Body of pancreas (tissue), 4 donors: ENCODE results near the gene NSL1. TPM values are rescaled to one million over a fixed set of nuclear protein-coding genes. Genes with fewer than 3 reads are reported as not detected.
"Not testable (repeated sequence)": the region's sequence is repeated elsewhere in the genome, so short reads cannot be mapped to it uniquely, and the experiment has no call there.

ENCODE experiments used
- ATAC-seq: fragments of 150-250 bp; one replicate; pipeline ENCODE4 v1.9.1; 2016
- DNase-seq, 4 donors: peaks; one replicate each; pipeline ENCODE4 v3.0.0-alpha.2; 2019
- H3K27ac ChIP-seq, 4 donors: fragments of 200-600 bp; sonication (generic); 1 replicate in 3 of 4; 2 replicates in 1 of 4; pipeline versions ENCODE4 v1.5.1 to v1.6.1; 2016 to 2019; ENCODE audit warnings: mild to moderate bottlenecking in 1 of 4, mixed read lengths in 1 of 4, moderate library complexity in 1 of 4
- H3K27me3 ChIP-seq, 2 donors: fragments of 200-600 bp; sonication (generic); one replicate each; pipeline ENCODE4 v1.6.0; 2016; ENCODE audit warnings: mild to moderate bottlenecking in 1 of 2
- H3K36me3 ChIP-seq, 2 donors: fragments of 200-600 bp; sonication (generic); replicated peaks in 1 of 2; 2 replicates each; pipeline ENCODE4 v1.5.1; 2016; ENCODE audit warnings: low read depth in 2 of 2; ENCODE audit not compliant: insufficient read depth in 1 of 2
- H3K4me1 ChIP-seq: fragments of 200-600 bp; sonication (generic); one replicate; pipeline ENCODE4 v1.6.0; 2016
- H3K4me3 ChIP-seq, 2 donors: fragments of 200-600 bp; sonication (generic); 1 replicate in 1 of 2; 2 replicates in 1 of 2; pipeline ENCODE4 v1.5.1; 2016 to 2019
- H3K9me3 ChIP-seq, 3 donors: fragments of 200-600 bp; sonication (generic); 1 replicate in 2 of 3; 2 replicates in 1 of 3; pipeline ENCODE4 v1.5.1; 2016
- POLR2A ChIP-seq, 3 donors: fragments of 450-650 bp; IDR thresholded peaks; one replicate each; pipeline ENCODE4 v1.6.1; 2016; ENCODE audit warnings: antibody characterized with exemption in 3 of 3, mild to moderate bottlenecking in 2 of 3
- WGBS, 2 donors: methylation state at CpG; one replicate each; pipeline ENCODE4 v1.1.5; 2017; 5-methylcytosine and 5-hydroxymethylcytosine counted together
- intact Hi-C: fragments of 100-400 bp; cut with DNase I; formaldehyde crosslinking; loops from one replicate; pipeline ENCODE4 v1.15.1; 2023
- total RNA-seq, 2 donors: library from RNA; depleted of rRNA; stranded (reverse); fragments of >200 nt; gene quantifications; one replicate each; pipeline ENCODE4 v1.1.0, GENCODE V29; 2016
- TF ChIP-seq, protein P1 (sequence below), 7 experiments: fragments of 450-650 bp in 4 of 7; fragments of 200-600 bp in 3 of 7; sonication (generic) in 3 of 7; IDR thresholded peaks; one replicate each; pipeline ENCODE4 v1.5.1; 2016 to 2019; ENCODE audit warnings: antibody characterized with exemption in 7 of 7

The NSL1 gene
- total RNA-seq, 2 donors from 2014 or later, result 13.8 to 35.8 TPM

GRCh38 chr1:212774584-212774983 lies 17.0 kb downstream of the NSL1 start:
- no peak overlapping the region for H3K4me3 ChIP-seq
- H3K27me3 ChIP-seq, result no peaks in the 10 kb centered on the region
- no peaks in the 10 kb centered on the region for H3K4me1 ChIP-seq
- WGBS, 2 donors, result 76 to 87% methylated on average over 2 of the region's 2 CpGs
- H3K36me3 ChIP-seq, result no peaks in the 10 kb centered on the region
- no peak overlapping the region for H3K27ac ChIP-seq
- peaks cover 0 to 4% (median 0%) of the 10 kb centered on the region in 3 donors for H3K9me3 ChIP-seq
- no peak for ATAC-seq
- intact Hi-C loops, result no loop called here
- peak in 1 of 4 donors; percentile 10 for DNase-seq
- TF ChIP-seq POLR2A (IDR thresholded peaks at IDR 0.05), result no peak
- TF ChIP-seq, protein P1, sequence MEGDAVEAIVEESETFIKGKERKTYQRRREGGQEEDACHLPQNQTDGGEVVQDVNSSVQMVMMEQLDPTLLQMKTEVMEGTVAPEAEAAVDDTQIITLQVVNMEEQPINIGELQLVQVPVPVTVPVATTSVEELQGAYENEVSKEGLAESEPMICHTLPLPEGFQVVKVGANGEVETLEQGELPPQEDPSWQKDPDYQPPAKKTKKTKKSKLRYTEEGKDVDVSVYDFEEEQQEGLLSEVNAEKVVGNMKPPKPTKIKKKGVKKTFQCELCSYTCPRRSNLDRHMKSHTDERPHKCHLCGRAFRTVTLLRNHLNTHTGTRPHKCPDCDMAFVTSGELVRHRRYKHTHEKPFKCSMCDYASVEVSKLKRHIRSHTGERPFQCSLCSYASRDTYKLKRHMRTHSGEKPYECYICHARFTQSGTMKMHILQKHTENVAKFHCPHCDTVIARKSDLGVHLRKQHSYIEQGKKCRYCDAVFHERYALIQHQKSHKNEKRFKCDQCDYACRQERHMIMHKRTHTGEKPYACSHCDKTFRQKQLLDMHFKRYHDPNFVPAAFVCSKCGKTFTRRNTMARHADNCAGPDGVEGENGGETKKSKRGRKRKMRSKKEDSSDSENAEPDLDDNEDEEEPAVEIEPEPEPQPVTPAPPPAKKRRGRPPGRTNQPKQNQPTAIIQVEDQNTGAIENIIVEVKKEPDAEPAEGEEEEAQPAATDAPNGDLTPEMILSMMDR (IDR thresholded peaks at IDR 0.05), result no peak

GRCh38 chr1:212773011-212773410 lies 18.6 kb downstream of the NSL1 start:
- no peaks in the 10 kb centered on the region for H3K4me1 ChIP-seq
- H3K36me3 ChIP-seq, result no peaks in the 10 kb centered on the region
- no peaks in the 10 kb centered on the region for H3K27me3 ChIP-seq
- WGBS, 2 donors, result 94 to 96% methylated on average over 2 of the region's 2 CpGs
- no peak overlapping the region for H3K27ac ChIP-seq
- TF ChIP-seq POLR2A (IDR thresholded peaks at IDR 0.05), result no peak
- TF ChIP-seq, protein P1 (IDR thresholded peaks at IDR 0.05), result no peak
- H3K4me3 ChIP-seq, result no peak overlapping the region
- DNase-seq, result no peak
- intact Hi-C loops, result no loop called here
- H3K9me3 ChIP-seq, result peaks cover 0 to 13% (median 0%) of the 10 kb centered on the region in 3 donors
- no peak for ATAC-seq

DNA sequence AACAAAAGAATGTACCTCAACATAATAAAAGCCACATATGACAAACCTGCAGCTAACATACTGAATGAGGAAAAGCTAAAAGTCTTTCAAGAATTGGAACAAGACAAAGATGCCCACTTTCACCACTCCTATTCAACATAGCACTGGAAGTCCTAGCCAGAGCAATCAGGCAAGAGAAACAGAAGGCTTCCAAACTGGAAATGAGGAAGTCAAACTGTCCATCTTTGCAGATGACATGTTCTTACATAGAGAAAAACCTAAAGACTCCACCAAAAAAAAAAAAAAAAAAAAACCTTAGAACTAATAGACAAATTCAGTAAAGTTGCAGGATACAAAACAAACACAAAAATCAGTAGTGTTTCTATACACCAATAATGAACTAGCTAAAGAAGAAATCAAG lies 20.2 kb downstream of the NSL1 start:
- Histone ChIP-seq H3K9me3 (peaks cover 0 to 13% (median 0%) of the 10 kb centered on the region in 3 donors), H3K27me3 (no peaks in the 10 kb centered on the region), H3K36me3 (no peaks in the 10 kb centered on the region), H3K4me1 (no peaks in the 10 kb centered on the region), H3K4me3 (no peak overlapping the region), H3K27ac (no peak overlapping the region)
- intact Hi-C loops, result no loop called here
- DNase-seq (no peak), ATAC-seq (no peak)
- TF ChIP-seq, protein P1 (IDR thresholded peaks at IDR 0.05), result no peak
- no peak for TF ChIP-seq POLR2A (IDR thresholded peaks at IDR 0.05)

DNA sequence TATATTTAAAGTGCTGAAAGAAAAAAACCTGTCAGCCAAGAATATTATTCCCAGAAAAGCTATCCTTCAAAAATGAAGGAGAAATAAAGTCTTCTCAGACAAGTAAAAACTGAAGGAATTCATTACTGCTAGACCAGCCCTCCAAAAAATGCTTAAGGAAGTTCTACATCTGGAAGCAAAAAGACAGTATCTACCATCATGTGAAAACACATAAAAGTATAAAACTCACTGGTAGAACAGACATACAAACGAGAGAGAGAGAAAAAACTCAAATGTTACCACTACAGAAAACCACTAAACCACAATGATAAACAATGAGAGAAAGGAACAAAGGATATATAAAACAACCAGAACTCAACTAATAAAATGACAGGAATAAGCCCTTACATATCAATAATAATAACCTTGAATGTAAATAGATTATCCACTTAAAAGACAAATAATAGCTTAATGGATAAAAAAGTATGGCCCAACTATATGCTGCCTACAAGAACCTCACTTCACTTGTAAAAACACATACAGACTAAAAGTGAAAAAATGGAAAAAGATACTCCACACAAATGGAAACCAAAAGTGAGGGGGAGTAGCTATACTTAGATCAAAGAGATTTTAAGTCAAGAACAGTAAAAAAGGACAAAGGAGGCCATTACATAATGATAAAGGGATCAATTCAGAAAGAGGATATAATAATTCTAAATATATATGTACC lies 22.0 kb downstream of the NSL1 start:
- TF ChIP-seq, protein P1 (IDR thresholded peaks at IDR 0.05), result no peak
- no peak for TF ChIP-seq POLR2A (IDR thresholded peaks at IDR 0.05)
- no peak for ATAC-seq
- WGBS, 2 donors, result 73 to 79% methylated on average over 1 of the region's 1 CpG

GRCh38 chr1:212766825-212767224 lies 24.8 kb downstream of the NSL1 start:
- H3K9me3 ChIP-seq, result peaks cover 0 to 13% (median 0%) of the 10 kb centered on the region in 3 donors
- H3K4me1 ChIP-seq, H3K36me3 ChIP-seq, H3K4me3 ChIP-seq, H3K27me3 ChIP-seq, DNase-seq, intact Hi-C loops, ATAC-seq, H3K27ac ChIP-seq: not testable (repeated sequence)
- WGBS, 2 donors, result 50 to 100% methylated on average over 2 of the region's 2 CpGs

More for the DNA sequence above, 22.0 kb downstream of the NSL1 start:
- intact Hi-C loops, result no loop called here
- no peak for DNase-seq
- H3K27ac ChIP-seq, result no peak overlapping the region
- H3K36me3 ChIP-seq, result no peaks in the 10 kb centered on the region
- no peaks in the 10 kb centered on the region for H3K4me1 ChIP-seq
- no peaks in the 10 kb centered on the region for H3K27me3 ChIP-seq
- H3K4me3 ChIP-seq, result no peak overlapping the region
- peaks cover 0 to 13% (median 0%) of the 10 kb centered on the region in 3 donors for H3K9me3 ChIP-seq

DNA sequence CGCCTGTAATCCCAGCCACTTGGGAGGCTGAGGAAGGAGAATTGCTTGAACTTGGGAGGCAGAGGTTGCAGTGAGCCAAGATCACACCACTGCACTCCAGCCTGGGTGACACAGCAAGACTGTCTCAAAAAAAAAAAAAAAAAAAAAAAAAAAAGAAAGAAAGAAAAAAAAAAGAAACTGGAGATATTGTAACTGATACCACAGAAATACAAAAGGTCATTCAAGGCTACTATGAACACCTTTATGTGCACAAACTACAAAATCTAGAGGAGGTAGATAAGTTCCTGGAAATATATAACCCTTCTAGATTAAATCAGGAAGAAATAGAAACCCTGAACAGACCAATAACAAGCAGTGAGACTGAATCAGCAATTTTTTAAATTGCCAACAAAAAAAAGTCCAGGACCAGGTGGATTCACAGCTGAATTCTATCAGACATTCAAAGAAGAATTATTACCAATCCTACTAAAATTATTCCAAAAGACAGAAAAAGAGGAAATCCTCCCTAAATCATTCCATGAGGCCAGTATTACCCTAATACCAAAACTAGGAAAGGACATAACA lies 26.8 kb downstream of the NSL1 start:
- H3K9me3 ChIP-seq, DNase-seq, H3K27ac ChIP-seq, H3K27me3 ChIP-seq, H3K36me3 ChIP-seq, intact Hi-C loops, H3K4me3 ChIP-seq, H3K4me1 ChIP-seq, ATAC-seq: not testable (repeated sequence)
- WGBS, 2 donors, result 100% methylated on average over 1 of the region's 1 CpG
